GM12865 (cell line): Measurements from ENCODE around the gene FOS.
A peak's percentile ranks its signal among the peaks of the same experiment; 100 is the strongest.

Source experiments
- DNase-seq: peaks from one replicate; pipeline ENCODE4 v3.0.0; 2010; ENCODE audit warnings: low read depth
- H3K4me3 ChIP-seq: 2 replicates; pipeline ENCODE4 v1.5.1; 2011; ENCODE audit warnings: mild to moderate bottlenecking, low read depth, low read length, control low read depth
- CTCF ChIP-seq: IDR thresholded peaks from 2 replicates; pipeline ENCODE4 v1.5.1; 2011; ENCODE audit warnings: low read length, control low read depth, low read depth, inconsistent platforms; ENCODE audit not compliant: insufficient read depth; ENCODE audit errors: missing control alignments

Gene FOS

GRCh38 chr14:75289840-75290388 is 11.3 kb downstream of the FOS start:
- no peak overlapping the region for H3K4me3 ChIP-seq
- DNase-seq = no peak
- TF ChIP-seq CTCF = no peak

DNA sequence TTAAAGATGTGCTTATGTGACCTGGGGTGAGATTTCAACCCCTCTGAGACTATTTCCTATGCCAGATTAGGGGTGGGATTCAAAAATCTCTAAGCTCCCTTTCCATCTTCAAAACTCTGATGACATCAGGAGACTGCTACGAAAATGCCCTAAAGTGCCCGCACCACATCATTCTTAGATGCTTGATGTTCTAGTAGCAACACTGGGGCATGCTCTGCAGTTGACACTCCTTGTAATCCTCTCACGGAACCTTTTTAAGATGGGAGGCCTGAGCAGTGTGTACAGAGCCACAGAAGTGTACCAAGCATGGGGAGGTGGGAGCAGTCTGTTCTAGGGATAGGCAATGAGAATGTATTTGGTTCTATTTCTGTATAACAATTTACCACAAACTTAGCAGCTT is 12.2 kb downstream of the FOS start:
- H3K4me3 ChIP-seq = no peak overlapping the region

DNA sequence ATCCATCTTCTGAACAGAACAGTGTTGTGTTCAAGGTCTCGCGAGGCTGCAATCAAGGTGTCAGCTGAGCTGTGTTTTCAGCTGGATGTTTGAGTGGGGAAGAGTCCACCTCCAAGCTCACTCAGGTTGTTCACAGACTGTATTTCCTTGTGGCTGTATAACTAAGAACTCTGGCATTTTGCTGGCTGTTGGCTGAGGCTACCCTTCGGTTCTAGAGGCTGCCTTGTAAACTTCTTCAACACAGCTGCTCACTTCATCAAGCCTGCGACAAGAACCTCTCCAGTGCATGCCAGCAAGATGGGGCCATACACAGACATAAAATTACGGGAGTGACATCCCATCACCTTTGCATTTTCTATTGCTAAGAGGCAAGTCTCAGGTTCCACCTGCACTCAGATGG is 12.7 kb downstream of the FOS start:
- no peak for TF ChIP-seq CTCF
- no peak overlapping the region for H3K4me3 ChIP-seq
- no peak for DNase-seq

More for the DNA sequence above, 12.2 kb downstream of the FOS start:
- no peak for DNase-seq
- TF ChIP-seq CTCF = no peak

DNA sequence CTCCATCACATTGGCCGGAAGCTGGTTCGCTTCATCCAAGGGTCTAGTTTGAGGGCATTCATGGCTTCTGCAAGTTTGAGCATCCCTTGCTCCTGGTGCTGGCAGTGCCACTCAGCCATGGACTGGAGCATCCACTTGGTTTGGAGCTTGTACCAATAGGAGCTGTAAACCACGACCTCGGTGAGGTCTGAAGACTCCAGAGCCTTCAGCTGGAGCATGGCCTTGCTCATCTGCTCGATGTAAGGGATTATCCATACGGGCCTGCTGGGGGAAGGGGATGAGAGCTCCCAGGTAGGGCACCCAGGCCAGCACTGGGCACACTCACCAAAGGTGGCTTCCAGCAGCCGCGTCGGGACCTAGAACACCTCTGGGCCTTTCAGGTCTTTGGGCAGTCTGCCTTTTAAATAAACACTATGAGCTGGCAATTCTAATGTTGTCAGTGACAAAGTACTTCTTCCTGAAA is 13.5 kb downstream of the FOS start:
- TF ChIP-seq CTCF = no peak
- DNase-seq = no peak
- H3K4me3 ChIP-seq = no peak overlapping the region

DNA sequence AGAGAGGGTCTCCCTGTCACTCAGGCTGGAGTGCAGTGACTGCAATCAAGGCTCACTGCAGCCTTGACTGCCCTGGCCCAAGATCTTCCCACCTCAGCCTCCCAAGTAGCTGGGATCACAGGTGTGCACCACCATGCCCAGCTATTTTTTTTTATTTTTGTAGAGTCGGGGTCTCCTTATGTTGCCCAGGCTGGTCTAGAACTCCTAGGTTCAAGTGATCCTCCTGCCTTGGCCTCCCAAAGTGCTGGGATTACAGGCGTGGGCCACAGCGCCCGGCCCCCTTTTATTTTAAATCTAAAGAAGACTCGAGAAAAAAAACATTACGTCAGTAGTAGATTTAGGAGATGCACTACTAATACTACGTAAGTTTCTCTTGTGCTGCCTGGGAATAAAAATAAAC is 14.3 kb downstream of the FOS start:
- no peak for TF ChIP-seq CTCF
- no peak for DNase-seq
- no peak overlapping the region for H3K4me3 ChIP-seq

GRCh38 chr14:75293920-75294648 is 15.5 kb downstream of the FOS start:
- peak overlapping the region; percentile 76 for H3K4me3 ChIP-seq
- no peak for TF ChIP-seq CTCF
- peak; percentile 94 for DNase-seq

GRCh38 chr14:75294649-75295033 is 16.0 kb downstream of the FOS start:
- peak overlapping the region; percentile 76 for H3K4me3 ChIP-seq
- DNase-seq = no peak
- peak; percentile 17 for TF ChIP-seq CTCF
